ENCODE results near the gene TRPV4. TPM values are rescaled to one million over a fixed set of nuclear protein-coding genes. Genes with fewer than 3 reads are reported as not detected.

The TRPV4 gene
- total RNA-seq, 1 donor from 2014 or later, result 0.33 TPM

GRCh38 chr12:109835827-109836226 lies 2.6 kb upstream of the TRPV4 start:
- Histone ChIP-seq H3K9me3 (replicated peaks) (no peaks in the 10 kb centered on the region), H3K4me3 (no peak overlapping the region), H3K27ac (replicated peaks) (no peak overlapping the region), H3K36me3 (no peaks in the 10 kb centered on the region), H3K27me3 (ENCODE audit: low read depth) (peaks cover 38% of the 10 kb centered on the region), H3K4me1 (peaks cover 4% of the 10 kb centered on the region)
- DNase-seq, result no peak
- intact Hi-C loops (cut with micrococcal nuclease), result no loop called here
- no peak for TF ChIP-seq CTCF (IDR thresholded peaks at IDR 0.05; ENCODE audit: borderline replicate concordance)

DNA sequence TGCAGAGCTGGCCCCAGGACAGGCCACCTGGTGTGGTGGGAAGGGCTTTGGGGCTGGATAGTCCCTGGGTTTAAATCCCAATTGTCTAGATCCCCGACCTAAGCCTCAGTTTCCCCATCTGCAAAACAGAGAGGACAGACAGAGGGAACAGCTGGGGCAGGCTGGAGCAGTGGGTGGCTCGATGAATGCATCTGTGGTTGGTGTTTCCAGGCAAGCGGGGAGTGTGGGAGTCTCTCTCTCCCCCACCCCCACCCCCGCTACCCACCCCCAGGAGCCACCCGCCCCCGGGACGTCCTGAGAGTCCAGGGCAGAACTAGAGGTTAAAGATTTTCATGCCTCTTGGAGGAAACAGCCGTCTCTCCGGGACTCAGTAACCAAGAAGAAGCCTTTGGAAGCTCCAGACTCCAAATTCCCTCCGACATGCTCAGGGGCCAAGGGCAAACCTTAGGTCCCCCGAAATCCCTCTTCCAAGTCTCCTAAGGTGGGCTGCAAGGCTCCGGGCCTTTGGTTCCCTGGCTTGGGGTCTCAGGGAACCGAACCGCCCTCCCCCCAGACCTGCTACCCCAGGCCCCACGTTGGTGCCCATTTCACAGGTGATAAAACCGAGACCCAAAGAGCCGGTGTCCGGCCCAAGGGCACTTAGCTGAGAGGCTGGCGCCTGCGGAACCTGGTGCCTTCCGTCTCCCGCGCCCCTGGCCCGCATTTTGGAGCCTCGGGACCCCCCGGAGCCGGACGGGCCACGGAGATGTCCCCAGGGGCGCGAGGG lies 474 bp downstream of the TRPV4 start:
- DNase-seq, result no peak
- Histone ChIP-seq H3K9me3 (replicated peaks) (no peaks in the 10 kb centered on the region), H3K36me3 (no peaks in the 10 kb centered on the region), H3K4me3 (peak overlapping the region; percentile 65), H3K27me3 (ENCODE audit: low read depth) (peaks cover 49% of the 10 kb centered on the region), H3K27ac (replicated peaks) (no peak overlapping the region), H3K4me1 (peaks cover 4% of the 10 kb centered on the region)
- intact Hi-C loops (cut with micrococcal nuclease), result no loop called here
- no peak for TF ChIP-seq CTCF (IDR thresholded peaks at IDR 0.05; ENCODE audit: borderline replicate concordance)

- Histone ChIP-seq H3K36me3 (no peaks in the 10 kb centered on the region), H3K9me3 (replicated peaks) (no peaks in the 10 kb centered on the region), H3K27ac (replicated peaks) (no peak overlapping the region), H3K4me3 (no peak overlapping the region), H3K27me3 (ENCODE audit: low read depth) (peaks cover 49% of the 10 kb centered on the region), H3K4me1 (peaks cover 4% of the 10 kb centered on the region)
- no peak for TF ChIP-seq CTCF (IDR thresholded peaks at IDR 0.05; ENCODE audit: borderline replicate concordance)
- no peak for DNase-seq
- intact Hi-C loops (cut with micrococcal nuclease), result no loop called here
Observed at GRCh38 chr12:109831929-109832328, 1.3 kb downstream of the TRPV4 start.

- peaks cover 49% of the 10 kb centered on the region for H3K27me3 ChIP-seq (ENCODE audit: low read depth)
- H3K27ac ChIP-seq (replicated peaks), result no peak overlapping the region
- peaks cover 4% of the 10 kb centered on the region for H3K4me1 ChIP-seq
- no peaks in the 10 kb centered on the region for H3K36me3 ChIP-seq
- no peak for TF ChIP-seq CTCF (IDR thresholded peaks at IDR 0.05; ENCODE audit: borderline replicate concordance)
- H3K4me3 ChIP-seq, result no peak overlapping the region
- H3K9me3 ChIP-seq (replicated peaks), result no peaks in the 10 kb centered on the region
- no peak for DNase-seq
- intact Hi-C loops (cut with micrococcal nuclease), result no loop called here
Observed at GRCh38 chr12:109831365-109831764, 1.8 kb downstream of the TRPV4 start.

GRCh38 chr12:109830718-109831117 lies 2.5 kb downstream of the TRPV4 start:
- DNase-seq, result no peak
- peaks cover 49% of the 10 kb centered on the region for H3K27me3 ChIP-seq (ENCODE audit: low read depth)
- H3K4me3 ChIP-seq, result no peak overlapping the region
- no peak for TF ChIP-seq CTCF (IDR thresholded peaks at IDR 0.05; ENCODE audit: borderline replicate concordance)
- intact Hi-C loops (cut with micrococcal nuclease), result no loop called here
- no peaks in the 10 kb centered on the region for H3K9me3 ChIP-seq (replicated peaks)
- no peaks in the 10 kb centered on the region for H3K36me3 ChIP-seq
- H3K27ac ChIP-seq (replicated peaks), result no peak overlapping the region
- peaks cover 4% of the 10 kb centered on the region for H3K4me1 ChIP-seq
